Neural progenitor cell (in vitro differentiated cells): ENCODE measurements around the gene NTMT1. TPM values are rescaled to one million over a fixed set of nuclear protein-coding genes. Genes with fewer than 3 reads are reported as not detected.
A peak's percentile ranks its signal among the peaks of the same experiment; 100 is the strongest.

Experiments
- DNase-seq: peaks from one replicate; pipeline ENCODE4 v3.0.0-alpha.2; 2016; ENCODE audit warnings: low spot score
- H2AFZ ChIP-seq: fragments of 200-600 bp; sonication (generic); replicated peaks from 2 replicates; pipeline ENCODE4 v1.6.1; 2016; ENCODE audit warnings: antibody characterized with exemption
- H3F3A ChIP-seq: fragments of 200-600 bp; sonication (generic); 2 replicates; pipeline ENCODE4 v1.6.1; 2016; ENCODE audit warnings: antibody characterized with exemption, low read depth
- H3K27ac ChIP-seq: fragments of 200-600 bp; sonication (generic); 2 replicates; pipeline ENCODE4 v1.5.1; 2016; ENCODE audit warnings: mild to moderate bottlenecking
- H3K27me3 ChIP-seq: fragments of 200-600 bp; sonication (generic); 2 replicates; pipeline ENCODE4 v1.6.1; 2016; ENCODE audit warnings: mild to moderate bottlenecking, moderate library complexity
- H3K36me3 ChIP-seq: fragments of 200-600 bp; sonication (generic); 2 replicates; pipeline ENCODE4 v1.5.1; 2016
- H3K4me1 ChIP-seq: fragments of 200-600 bp; sonication (generic); 2 replicates; pipeline ENCODE4 v1.6.1; 2016; ENCODE audit warnings: mixed run types
- H3K4me2 ChIP-seq: fragments of 200-600 bp; sonication (generic); 2 replicates; pipeline ENCODE4 v1.6.1; 2016
- H3K4me3 ChIP-seq: fragments of 200-600 bp; sonication (generic); 2 replicates; pipeline ENCODE4 v1.5.1; 2016
- H3K79me2 ChIP-seq: fragments of 200-600 bp; sonication (generic); 2 replicates; pipeline ENCODE4 v1.6.1; 2016; ENCODE audit warnings: low read depth
- H3K9ac ChIP-seq: fragments of 200-600 bp; sonication (generic); 2 replicates; pipeline ENCODE4 v1.6.1; 2016
- H3K9me3 ChIP-seq: fragments of 200-600 bp; sonication (generic); 2 replicates; pipeline ENCODE4 v1.5.1; 2016; ENCODE audit warnings: low read depth
- H4K20me1 ChIP-seq: fragments of 200-600 bp; sonication (generic); 2 replicates; pipeline ENCODE4 v1.6.1; 2016; ENCODE audit warnings: low read depth
- H3K27ac Mint-ChIP-seq: 3 replicates; pipeline ENCODE4 v1.8.0; 2021; ENCODE audit warnings: mixed read lengths
- H3K27me3 Mint-ChIP-seq: 2 replicates; pipeline ENCODE4 v1.8.0; 2022; ENCODE audit warnings: low read depth, mild to moderate bottlenecking, inconsistent platforms, moderate library complexity, mixed read lengths; ENCODE audit not compliant: insufficient read depth
- H3K36me3 Mint-ChIP-seq: 3 replicates; pipeline ENCODE4 v1.8.0; 2021; ENCODE audit warnings: mixed read lengths
- H3K4me1 Mint-ChIP-seq: 3 replicates; pipeline ENCODE4 v1.8.0; 2021; ENCODE audit warnings: mixed read lengths
- H3K4me3 Mint-ChIP-seq: 3 replicates; pipeline ENCODE4 v1.8.0; 2021; ENCODE audit warnings: mild to moderate bottlenecking, moderate library complexity, mixed read lengths
- H3K9me3 Mint-ChIP-seq: 3 replicates; pipeline ENCODE4 v1.8.0; 2020; ENCODE audit warnings: mixed read lengths
- CTCF ChIP-seq: fragments of 200-600 bp; sonication (generic); IDR thresholded peaks from 2 replicates; pipeline ENCODE4 v1.5.1; 2017; ENCODE audit warnings: antibody characterized with exemption, mild to moderate bottlenecking
- EZH2 ChIP-seq: fragments of 200-600 bp; sonication (generic); IDR thresholded peaks from 2 replicates; pipeline ENCODE4 v1.6.1; 2017; ENCODE audit warnings: antibody characterized with exemption, mild to moderate bottlenecking, moderate library complexity
- EZH2phosphoT487 ChIP-seq: fragments of 200-600 bp; sonication (generic); IDR thresholded peaks from 2 replicates; pipeline ENCODE4 v1.6.1; 2017; ENCODE audit warnings: antibody characterized with exemption
- total RNA-seq: library from RNA; depleted of rRNA; stranded (reverse); fragments of >200 nt; gene quantifications from 2 replicates; pipeline ENCODE4 v1.2.3, GENCODE V29; 2015; ENCODE audit warnings: low replicate concordance

NTMT1 gene
- total RNA-seq, 1 donor from 2014 or later: 22.2 TPM

GRCh38 chr9:129607027-129607387 lies 19.0 kb upstream of the NTMT1 start:
- DNase-seq: no peak
- Histone ChIP-seq H2AFZ (no peak overlapping the region), H3K27ac (no peak overlapping the region), H3K79me2 (no peaks in the 10 kb centered on the region), H4K20me1 (no peaks in the 10 kb centered on the region), H3K27me3 (no peaks in the 10 kb centered on the region), H3F3A (peaks cover 40% of the 10 kb centered on the region), H3K4me2 (no peak overlapping the region), H3K9ac (no peak overlapping the region), H3K4me3 (no peak overlapping the region), H3K9me3 (no peaks in the 10 kb centered on the region), H3K36me3 (no peaks in the 10 kb centered on the region), H3K4me1 (peaks cover 27% of the 10 kb centered on the region)
- H3K4me1 Mint-ChIP-seq: peaks cover 60% of the 10 kb centered on the region
- TF ChIP-seq EZH2phosphoT487 (no peak), EZH2 (no peak), CTCF (no peak)
- H3K27ac Mint-ChIP-seq: peak overlapping the region; percentile 67
- peak overlapping the region; percentile 58 for H3K4me3 Mint-ChIP-seq
- peaks cover 7% of the 10 kb centered on the region for H3K27me3 Mint-ChIP-seq
- H3K36me3 Mint-ChIP-seq: no peaks in the 10 kb centered on the region
- H3K9me3 Mint-ChIP-seq: no peaks in the 10 kb centered on the region

- H3K27me3 ChIP-seq: no peaks in the 10 kb centered on the region
- DNase-seq: no peak
- no peak overlapping the region for H3K4me2 ChIP-seq
- H3K9ac ChIP-seq: no peak overlapping the region
- H3K9me3 Mint-ChIP-seq: no peaks in the 10 kb centered on the region
- no peak overlapping the region for H3K27ac ChIP-seq
- peak overlapping the region; percentile 30 for H3K4me3 Mint-ChIP-seq
- H3F3A ChIP-seq: peaks cover 40% of the 10 kb centered on the region
- H3K4me3 ChIP-seq: no peak overlapping the region
- H3K27ac Mint-ChIP-seq: peak overlapping the region; percentile 90
- no peaks in the 10 kb centered on the region for H3K9me3 ChIP-seq
- peaks cover 55% of the 10 kb centered on the region for H3K4me1 Mint-ChIP-seq
- no peaks in the 10 kb centered on the region for H3K36me3 ChIP-seq
- TF ChIP-seq EZH2 (no peak), CTCF (no peak), EZH2phosphoT487 (no peak)
- no peak overlapping the region for H2AFZ ChIP-seq
- no peaks in the 10 kb centered on the region for H3K36me3 Mint-ChIP-seq
- H3K79me2 ChIP-seq: no peaks in the 10 kb centered on the region
- H3K27me3 Mint-ChIP-seq: peaks cover 9% of the 10 kb centered on the region
- H4K20me1 ChIP-seq: no peaks in the 10 kb centered on the region
- peaks cover 27% of the 10 kb centered on the region for H3K4me1 ChIP-seq
Measured at GRCh38 chr9:129608561-129609481, 17.1 kb upstream of the NTMT1 start.

GRCh38 chr9:129609486-129610212 lies 16.3 kb upstream of the NTMT1 start:
- H3K4me3 ChIP-seq: peak overlapping the region; percentile 66

More at GRCh38 chr9:129609486-129610212, 16.3 kb upstream of the NTMT1 start:
- H3K27ac Mint-ChIP-seq: peak overlapping the region; percentile 94
- Histone ChIP-seq H2AFZ (no peak overlapping the region), H3K4me2 (peak overlapping the region; percentile 88), H3K4me1 (peaks cover 23% of the 10 kb centered on the region), H3K27ac (no peak overlapping the region), H3K27me3 (no peaks in the 10 kb centered on the region), H3K36me3 (no peaks in the 10 kb centered on the region), H3K9me3 (no peaks in the 10 kb centered on the region), H3K9ac (no peak overlapping the region), H3K79me2 (no peaks in the 10 kb centered on the region), H3F3A (peaks cover 40% of the 10 kb centered on the region), H4K20me1 (no peaks in the 10 kb centered on the region)
- peaks cover 53% of the 10 kb centered on the region for H3K4me1 Mint-ChIP-seq
- peak; percentile 71 for DNase-seq
- H3K9me3 Mint-ChIP-seq: no peaks in the 10 kb centered on the region
- H3K4me3 Mint-ChIP-seq: peak overlapping the region; percentile 82
- TF ChIP-seq EZH2phosphoT487: no peak
- TF ChIP-seq EZH2: no peak
- no peak for TF ChIP-seq CTCF
- H3K36me3 Mint-ChIP-seq: no peaks in the 10 kb centered on the region
- peaks cover 9% of the 10 kb centered on the region for H3K27me3 Mint-ChIP-seq
